Choroid plexus epithelial cell (primary cell): ENCODE data around the gene PHF14.
"Not testable (repeated sequence)": the region's sequence is repeated elsewhere in the genome, so short reads cannot be mapped to it uniquely, and the experiment has no call there.

Experiments
- DNase-seq: peaks from one replicate; pipeline ENCODE4 v3.0.0-alpha.2; 2010; ENCODE audit warnings: low read depth
- H3K4me3 ChIP-seq: 2 replicates; pipeline ENCODE4 v1.5.1; 2011; ENCODE audit warnings: low read depth, mild to moderate bottlenecking, control low read depth, low read length, moderate library complexity
- CTCF ChIP-seq: conservative IDR thresholded peaks from 2 replicates; pipeline ENCODE4 v1.5.1; 2011; ENCODE audit warnings: low read depth, mild to moderate bottlenecking, control low read depth, inconsistent platforms, low read length, moderate library complexity

The PHF14 gene

DNA sequence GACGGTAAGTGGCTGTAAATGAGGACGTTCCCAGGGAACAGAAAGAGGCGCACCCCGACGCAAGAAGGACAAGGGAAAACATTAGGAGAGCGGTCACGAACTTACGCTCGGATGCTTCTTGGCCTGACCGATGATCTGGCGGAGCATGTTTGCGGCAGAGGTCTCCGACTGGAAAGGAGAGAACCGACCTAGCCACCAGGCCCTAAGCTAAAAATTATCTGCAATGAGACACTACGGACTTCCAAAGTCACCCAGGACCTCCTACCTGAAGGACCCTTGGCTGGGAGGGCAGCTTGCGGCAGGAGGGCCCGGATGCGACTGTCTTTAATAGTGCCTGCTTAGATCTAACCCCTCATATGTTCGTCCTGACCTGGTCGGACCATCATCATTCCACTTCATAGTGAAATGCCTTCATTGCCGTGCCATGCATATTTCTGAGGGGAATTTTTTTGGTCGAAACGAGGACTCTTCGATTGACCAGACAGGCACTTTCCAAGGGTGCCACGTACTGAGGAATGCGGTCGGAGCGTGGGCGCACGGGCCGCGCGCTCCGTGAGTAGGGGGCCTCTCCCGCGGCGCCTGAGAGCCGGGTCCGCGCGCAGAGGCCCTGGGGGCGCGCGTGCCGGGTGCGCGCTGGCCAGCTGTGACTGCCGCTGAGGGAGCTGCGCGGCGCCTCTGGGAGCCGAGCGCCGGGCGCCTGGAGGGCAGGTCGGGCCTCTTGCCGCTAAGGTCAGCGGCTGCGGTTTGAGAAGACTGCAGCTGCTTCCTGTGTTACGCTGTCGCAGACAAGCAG, 33.6 kb upstream of the PHF14 start:
- peak; percentile 95 for DNase-seq
- peak overlapping the region; percentile 69 for H3K4me3 ChIP-seq
- TF ChIP-seq CTCF = no peak

GRCh38 chr7:10940704-10941355, 32.8 kb upstream of the PHF14 start:
- TF ChIP-seq CTCF = no peak
- H3K4me3 ChIP-seq = peak overlapping the region; percentile 69
- DNase-seq = no peak

DNA sequence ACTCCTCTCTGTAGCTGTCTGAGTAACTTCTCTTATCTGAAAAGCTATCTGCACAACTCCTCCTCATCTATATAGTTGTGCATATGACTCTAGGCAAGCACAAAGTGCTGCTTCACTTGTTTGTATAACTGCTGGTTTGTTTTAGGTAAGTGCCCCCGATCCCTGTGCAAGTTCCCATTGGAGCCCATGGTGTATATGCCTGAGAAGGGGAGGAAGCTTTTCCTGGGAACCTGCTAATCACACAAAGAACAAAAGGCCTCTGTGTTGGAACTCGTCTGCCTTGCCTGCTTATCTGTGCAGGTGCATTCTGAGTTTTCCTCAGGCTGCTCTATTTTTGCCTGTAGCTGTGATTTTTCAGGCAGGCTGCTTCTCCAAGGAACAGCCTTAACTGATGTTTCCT, 23.2 kb upstream of the PHF14 start:
- H3K4me3 ChIP-seq = no peak overlapping the region
- no peak for TF ChIP-seq CTCF
- no peak for DNase-seq

DNA sequence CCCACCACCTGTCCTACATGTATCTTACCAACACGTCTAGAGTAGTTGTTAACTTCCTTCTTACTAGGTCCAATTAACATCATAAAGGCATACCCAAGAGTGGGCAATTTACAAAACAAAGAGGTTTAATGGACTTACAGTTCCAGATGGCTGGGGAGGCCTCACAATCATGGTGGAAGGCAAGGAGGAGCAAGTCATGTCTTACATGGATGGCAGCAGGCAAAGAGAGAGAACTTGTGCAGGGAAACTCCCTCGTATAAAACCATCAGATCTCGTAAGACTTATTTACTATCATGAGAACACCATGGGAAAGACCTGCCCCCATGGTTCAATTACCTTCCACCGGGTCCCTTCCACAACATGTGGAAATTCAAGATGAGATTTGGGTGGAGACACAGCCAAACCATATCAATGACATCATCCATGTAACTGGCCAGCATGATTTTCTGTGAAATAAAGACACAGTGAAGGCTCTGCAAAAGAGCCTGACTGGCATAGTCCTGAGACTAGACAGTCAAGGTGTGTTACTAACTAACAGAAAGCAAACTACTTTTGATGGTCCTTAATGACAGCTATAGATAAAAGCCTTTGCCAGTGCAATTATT, 22.6 kb upstream of the PHF14 start:
- H3K4me3 ChIP-seq, DNase-seq: not testable (repeated sequence)

DNA sequence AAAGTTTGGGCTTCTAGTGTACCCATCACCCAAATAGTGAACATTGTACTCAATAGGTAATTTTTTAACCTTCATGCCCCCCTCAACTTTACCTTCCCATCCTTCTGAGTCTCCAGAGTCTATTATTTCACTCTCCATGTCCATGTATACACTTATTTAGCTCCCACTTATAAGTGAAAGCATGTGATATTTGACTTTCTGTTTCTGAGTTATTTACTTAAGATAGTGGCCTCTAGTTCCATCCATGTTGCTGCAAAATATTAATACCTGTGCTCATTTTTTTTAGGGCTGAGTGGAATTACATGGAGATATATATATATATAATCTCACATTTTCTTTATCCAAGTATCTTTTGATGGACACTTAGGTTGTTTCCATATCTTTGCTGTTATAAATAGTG, 21.1 kb upstream of the PHF14 start:
- no peak for DNase-seq
- TF ChIP-seq CTCF = no peak
- no peak overlapping the region for H3K4me3 ChIP-seq

- not testable (repeated sequence) for DNase-seq, H3K4me3 ChIP-seq
Observed at GRCh38 chr7:10953078-10953750, 20.5 kb upstream of the PHF14 start.

- H3K4me3 ChIP-seq = no peak overlapping the region
- TF ChIP-seq CTCF = no peak
- no peak for DNase-seq
Observed at GRCh38 chr7:10956528-10956927, 17.1 kb upstream of the PHF14 start.

DNA sequence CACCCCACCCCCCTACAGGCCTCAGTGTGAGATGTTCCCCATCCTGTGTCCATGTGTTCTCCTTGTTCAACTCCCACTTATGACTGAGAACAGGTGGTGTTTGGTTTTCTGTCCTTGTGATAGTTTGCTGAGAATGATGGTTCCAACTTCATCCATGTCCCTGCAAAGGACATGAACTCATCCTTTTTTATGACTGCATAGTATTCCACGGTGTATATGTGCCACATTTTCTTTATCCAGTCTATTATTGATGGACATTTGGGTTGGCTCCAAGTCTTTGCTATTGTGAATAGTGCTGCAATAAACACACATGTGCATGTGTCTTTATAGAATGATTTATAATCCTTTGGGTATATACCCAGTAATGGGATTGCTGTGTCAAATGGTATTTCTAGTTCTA, 13.4 kb upstream of the PHF14 start:
- DNase-seq, H3K4me3 ChIP-seq: not testable (repeated sequence)

GRCh38 chr7:10965016-10965415, 8.7 kb upstream of the PHF14 start:
- DNase-seq, H3K4me3 ChIP-seq: not testable (repeated sequence)
